Measurements from ENCODE around the gene INPP4A.

The INPP4A gene

DNA sequence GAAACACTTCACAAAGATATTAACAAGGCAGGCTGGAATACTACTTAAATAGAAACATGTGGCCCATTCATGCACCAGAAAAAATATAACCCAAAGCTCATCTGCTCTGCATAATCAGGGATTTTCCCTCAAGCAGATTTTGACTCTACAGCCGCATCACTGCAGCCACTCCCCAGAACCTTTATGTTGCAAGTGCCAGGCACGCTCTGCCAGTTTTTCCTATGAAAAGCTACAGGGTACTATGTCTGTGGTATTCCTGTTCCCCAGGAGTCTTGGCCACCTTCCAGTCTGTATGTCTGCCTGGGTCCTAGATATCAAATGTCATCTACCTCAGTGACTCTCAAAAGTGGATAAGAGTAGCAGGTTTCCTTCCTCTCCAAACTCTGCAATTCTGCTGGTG, 159.9 kb downstream of the INPP4A start:
- no peak for DNase-seq

DNA sequence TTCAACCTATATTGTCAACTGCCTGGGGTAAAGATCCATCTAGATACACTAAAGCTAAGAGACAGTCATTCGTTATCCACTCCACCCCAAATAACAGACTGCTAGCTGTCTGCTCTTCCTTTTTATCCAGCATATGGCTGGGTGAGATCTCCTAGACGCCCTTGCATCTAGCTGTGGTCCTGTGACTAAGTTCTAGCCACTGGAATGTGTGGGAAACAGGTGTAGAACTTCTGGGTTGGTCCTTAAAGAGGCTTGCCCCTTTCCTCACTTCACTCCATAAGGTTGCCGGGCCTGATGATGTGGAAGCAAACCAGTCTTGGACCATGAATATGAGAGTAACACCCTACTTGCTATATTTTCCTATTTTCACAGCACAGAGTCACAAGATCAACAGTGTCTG, 160.4 kb downstream of the INPP4A start:
- DNase-seq, result no peak

DNA sequence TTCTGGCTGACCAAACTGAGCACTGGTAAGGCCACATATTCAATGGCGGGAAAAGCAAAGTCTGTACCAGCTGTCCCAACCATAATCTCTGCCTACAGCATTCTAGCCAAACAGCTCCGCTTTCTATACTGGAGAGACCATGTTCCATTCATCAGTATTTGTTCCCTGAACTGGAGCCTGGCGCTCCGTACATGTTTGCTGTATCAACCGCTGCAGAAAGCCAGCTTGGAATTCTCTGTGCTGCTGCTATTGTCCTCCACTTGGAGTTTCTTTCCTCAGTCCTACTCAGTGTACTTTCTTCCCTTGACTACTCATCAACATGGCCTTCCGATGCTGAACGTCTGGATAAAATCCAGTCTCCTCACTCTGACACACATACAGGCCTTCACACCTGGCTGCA, 161.8 kb downstream of the INPP4A start:
- no peak for DNase-seq

DNA sequence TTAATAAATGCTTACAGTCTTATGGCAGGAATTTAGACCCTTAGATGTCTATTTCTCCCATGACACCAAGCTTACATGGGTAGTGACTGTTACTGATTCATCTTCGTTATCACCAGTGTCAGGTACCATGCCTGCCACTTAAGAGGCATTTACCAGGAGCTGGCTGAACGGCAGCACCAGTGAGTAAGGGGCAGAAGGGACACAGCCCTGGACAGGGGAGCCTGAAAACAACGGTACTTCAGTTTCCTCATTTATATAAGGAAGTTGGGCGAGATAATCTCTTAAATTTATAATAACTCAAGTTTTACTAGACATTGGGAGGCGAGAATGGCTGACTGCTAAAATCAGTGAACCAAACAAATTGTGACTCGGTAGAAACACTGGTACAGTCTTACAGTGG, 162.4 kb downstream of the INPP4A start:
- no peak for DNase-seq

DNA sequence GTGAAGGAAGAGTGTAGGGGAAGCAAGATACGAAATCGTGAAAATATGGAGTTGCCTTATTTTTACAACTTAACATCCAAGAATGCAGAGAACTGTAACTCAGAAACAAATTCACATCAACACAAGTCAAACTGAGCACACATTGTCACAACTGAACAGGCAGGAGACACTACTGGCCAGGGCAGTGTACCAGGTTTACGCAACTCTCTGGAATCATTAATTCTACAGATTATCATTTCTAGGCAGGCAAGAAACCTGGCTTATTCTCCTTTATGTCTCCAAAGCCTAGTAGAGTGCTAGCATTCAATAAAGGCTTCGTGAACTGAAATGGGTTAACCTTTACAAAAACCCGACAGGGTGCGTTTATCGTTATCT, 163.1 kb downstream of the INPP4A start:
- DNase-seq, result no peak

DNA sequence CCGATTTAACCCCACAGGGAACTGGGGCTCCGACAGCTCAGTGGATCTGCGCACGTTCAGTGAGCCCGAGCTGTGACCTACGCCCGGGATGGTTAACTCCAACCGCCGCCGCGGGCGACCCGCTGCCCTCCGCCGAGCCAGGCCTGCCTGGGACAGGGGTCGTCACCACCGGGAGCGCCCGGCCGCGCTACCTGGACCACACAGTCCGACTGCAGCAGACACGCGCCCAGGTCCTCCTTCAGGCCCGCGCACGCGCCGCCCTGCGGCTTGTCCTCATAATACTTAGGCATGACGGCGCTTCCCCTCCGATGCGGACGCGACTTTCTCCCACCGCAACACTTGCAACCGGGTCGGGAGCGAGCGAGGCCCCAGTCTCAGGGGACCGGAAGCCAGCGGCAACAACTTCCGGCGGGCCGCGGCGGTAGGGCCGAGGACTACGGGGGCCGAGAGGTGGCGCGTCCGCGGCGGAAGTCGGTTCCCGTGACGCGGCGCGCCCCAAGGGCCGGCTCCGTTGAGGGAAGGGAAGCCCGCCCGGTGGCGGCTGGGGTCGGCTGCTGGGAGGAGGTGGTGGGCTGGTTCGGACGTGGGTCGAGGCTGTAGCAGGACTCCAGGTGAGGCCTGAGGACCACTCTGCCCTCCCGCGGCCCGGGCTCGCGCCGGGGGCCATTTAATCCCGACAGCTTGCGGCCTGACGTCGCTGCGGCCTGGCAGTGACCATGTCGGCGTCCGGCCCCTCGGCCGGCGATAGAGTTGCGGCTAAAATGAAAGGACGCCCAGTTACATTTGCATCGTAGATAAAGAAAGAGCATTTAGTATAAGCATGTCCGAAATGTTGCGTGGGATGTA, 163.7 kb downstream of the INPP4A start, which contains the start of the genes COA5 and UNC50:
Gene COA5 (minus strand): TSS at position 397 of the 846 bp plus-strand sequence. CDS start 107 bp downstream, at position 290.
Gene UNC50 (plus strand): TSS at position 474 of the 846 bp plus-strand sequence. CDS start 1,171 bp downstream, outside the sequence.
- peak; percentile 3 for DNase-seq

DNA sequence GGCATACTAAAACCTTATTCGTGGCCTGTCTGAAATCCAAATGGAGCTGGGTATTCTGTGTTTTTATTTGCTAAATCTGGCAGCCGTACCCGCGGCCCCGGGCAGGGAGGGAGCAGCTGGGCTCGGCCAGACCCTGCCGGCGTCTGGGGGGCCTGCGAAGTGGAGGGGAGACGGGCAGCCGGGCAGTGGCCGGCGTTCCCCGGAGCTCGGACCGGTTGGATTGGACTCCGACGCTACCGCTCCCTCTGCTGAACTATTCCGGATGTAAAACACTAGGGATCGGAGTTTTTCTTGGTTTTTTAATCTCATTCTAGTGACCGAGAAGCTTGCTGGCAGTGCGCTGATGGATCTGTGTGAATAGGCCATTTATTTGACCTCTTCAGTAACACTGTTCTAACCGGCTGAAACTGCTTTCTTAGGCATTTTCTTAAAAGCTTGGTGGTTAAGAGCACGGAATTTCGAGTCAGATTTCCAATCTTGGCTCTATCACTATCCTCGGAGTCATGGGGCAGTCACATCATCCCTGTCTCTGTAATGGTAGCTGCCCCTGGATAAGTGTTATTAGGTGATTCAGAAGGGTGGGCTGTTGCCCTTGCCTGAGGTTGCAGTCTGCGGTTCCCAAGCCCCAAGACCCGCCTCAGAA, 164.4 kb downstream of the INPP4A start:
- DNase-seq, result no peak

DNA sequence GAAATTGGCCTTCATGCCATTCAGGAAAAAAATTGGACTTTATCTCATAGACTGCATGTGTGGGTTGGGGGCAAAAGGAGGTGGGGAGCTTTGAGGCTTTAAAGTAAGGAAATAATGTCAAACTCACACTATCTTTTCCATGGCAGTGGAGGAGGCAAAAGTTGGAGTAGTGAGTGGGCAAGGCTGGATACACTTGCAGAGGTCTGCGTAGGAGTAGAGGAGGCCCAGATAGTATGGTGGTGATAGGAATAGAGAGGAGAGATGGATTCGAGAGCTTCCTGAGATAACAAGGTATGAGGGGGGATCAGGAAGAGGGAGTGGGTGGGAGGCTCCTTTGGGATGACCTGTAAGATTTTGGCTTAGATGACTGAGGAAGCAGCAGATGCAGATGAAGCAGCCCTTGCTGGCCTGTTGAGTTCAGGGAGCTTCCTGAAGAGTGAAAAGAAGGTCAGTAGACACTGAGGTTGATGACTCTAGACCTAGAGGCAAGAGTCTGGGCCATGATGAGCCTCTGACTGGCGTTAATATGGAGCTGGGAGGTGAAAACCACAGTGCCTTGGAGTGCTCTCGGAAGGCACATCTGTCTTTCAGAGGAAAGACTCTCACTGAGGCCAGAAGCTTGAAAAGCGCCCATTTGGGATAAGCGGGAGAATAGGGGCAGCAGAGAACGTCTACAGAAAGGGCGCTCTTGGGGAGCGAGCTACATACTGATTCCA, 169.5 kb downstream of the INPP4A start:
- no peak for DNase-seq

DNA sequence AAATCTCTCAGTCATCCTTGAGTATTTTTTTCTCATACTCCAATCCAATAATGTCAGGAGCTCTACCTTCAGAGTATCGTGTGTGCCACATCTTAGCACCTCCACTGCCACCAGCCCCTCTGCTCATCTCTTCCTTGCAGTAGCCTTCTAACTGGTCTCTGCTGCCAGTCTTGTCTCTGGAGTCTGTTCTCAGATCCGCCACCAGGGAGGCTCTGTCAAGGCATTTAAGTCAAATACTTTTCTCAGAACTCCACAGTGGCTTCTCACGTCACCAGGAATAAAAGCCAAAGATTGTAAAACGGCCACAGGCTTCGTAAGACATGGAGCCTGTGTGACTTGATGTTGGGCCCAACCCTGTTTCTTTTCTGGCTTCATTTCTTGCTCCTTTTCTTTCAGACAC, 170.8 kb downstream of the INPP4A start:
- no peak for DNase-seq

DNA sequence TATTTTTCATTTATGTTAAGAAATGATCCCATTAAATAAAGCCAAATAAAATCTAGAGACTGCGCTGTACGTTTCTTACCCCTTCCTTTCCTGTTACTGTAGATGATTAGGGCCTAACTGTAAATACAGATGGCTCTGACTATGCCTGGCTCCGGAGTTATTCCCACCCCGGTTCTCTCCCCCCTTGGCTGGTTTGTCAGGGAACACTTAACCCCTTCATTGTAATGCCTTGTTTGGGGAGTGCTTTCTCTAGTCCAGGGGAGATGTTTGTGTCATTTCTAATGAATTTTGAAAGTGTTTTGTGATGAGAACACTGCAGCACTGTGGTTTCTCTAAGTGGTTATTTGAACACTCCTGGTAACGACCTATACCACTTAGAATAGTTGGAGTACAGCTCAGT, 172.5 kb downstream of the INPP4A start:
- DNase-seq, result no peak

DNA sequence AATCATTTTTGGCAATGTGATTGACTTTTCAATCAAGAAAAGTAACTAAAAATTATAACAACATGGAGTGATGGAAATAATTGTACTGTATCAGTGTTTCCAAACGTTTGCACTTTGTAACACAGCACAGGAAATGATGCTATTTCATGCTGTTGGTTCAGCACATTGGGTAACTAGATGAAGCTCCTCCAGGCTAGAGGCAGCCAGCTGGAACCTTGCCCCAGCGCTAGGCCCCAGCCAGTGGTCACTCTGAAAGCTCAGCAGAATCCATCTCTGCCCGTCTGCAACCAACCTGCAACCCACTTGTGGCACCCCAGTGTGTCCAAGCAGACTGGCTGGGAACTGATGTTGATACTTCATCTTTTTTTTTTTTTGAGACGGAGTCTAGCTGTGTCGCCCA, 179.0 kb downstream of the INPP4A start:
- DNase-seq, result no peak

DNA sequence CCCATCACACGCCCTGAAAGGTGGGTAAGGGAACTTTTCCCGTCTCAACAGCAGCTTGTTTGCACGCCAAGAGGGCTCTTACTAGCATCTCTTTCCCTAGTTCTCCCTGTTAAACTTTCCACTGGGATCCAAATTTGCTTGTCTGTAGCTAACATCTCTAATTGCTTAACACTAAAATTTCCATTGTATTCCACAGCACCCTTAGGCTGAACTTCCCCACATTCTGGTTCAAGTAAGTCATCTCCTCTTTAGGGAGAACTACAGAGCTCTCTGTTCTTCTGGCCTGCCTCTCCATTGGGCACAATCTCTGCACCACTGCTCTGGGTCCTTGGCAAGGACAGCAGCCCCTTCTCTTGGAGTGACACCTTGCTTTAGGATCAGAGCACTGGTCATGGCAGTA, 187.7 kb downstream of the INPP4A start:
- no peak for DNase-seq

DNA sequence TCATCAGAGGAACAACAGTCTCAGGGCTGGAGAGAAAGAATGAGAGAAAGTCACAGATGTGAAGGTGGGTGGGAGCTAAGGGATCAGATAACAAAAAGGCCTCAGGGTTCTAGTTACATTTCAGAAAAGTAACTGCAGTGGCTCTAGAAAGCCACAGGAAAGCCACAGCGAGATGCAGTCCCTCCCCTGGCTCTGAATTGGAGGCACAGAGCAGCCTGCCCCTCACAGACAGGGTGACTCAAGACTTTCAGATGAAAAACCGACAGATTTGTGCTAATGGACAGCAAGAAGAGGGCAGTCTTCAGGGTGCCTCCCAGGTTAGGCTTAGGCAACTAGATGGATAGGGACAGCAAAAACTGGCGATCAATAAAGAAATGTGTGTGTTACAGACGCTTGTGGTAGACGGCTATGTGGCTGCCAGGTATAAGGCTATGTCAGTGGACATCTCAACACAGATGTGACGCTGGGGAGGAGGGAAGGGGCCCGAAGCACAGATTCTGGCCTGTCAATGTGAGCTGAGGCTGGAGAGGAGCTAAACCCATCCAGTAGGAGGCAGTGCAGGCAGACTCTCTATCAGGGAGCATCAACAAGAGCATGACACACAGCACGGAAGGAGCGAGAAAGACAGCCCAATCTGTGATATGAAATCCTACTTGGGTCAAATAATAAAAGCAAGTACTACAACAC, 189.9 kb downstream of the INPP4A start:
- DNase-seq, result no peak

DNA sequence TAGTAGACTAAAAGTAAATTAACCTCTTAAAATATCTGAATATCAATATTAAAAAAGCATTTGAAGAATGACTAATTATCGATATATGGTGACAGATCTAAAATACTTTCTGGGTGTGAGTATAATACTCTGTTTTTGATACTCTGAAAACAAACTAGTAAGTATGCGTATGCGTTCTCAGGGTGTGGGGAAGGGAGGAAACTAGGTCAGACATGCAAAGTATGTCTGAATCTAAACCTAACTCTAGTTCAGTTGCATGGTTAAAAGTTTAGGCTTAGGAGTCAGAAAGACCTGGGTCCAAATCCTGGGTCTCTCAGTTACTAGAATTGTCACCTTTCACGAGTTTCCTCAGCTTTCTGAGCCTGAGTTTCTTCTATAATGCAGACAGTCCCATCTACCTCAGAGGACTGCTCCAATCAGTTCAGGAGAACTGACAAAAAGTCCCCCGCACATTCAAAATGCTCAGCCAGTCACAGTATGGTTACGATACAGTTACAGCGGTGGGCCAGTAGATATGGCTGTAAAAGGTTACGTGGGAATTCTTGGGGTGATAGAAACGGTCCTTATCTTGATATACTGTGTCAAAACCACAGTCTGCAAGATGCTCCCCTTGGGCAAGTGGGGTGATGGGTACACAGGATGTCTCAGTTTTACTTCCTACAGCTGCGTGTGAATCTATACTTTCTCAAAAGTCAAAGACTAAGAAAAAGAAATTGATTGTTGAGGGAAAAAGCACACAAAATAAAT, 192.9 kb downstream of the INPP4A start:
- no peak for DNase-seq

DNA sequence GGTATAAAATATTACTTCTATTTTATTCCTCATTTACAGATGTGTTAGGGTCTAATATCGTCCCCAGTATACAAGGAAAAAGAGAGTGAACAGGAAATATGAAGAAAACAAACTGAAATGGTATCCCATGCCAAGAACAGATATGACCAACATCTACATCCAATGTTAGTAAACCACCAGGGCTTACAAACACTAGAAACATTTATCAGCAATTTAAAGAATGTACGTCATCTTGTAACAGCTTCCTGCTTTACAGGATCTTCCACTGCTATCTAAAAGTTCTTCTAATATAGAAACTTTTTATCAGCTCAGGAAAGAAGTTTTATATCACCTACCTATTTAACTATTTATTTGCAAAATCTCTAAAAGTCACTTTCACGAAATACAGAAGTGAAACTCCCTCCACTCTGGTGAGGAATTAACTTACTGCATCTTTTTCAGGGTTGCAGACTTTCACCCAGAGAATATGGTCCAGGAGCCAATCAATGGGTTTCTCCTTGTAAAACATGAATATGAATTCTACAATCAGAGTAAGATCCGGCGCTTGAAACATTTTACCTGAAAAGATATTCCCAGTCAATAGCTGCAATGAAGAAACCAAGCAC, 198.9 kb downstream of the INPP4A start:
- no peak for DNase-seq
